Measurements from ENCODE around the gene C22orf23.

Gene C22orf23

GRCh38 chr22:37953437-37954179 is at the start of gene C22orf23, which contains the start of gene POLR2F:
TSS of gene C22orf23 (minus strand) at chr22:37953601. CDS start at chr22:37953149, 452 bp downstream.
TSS of gene POLR2F (plus strand) at chr22:37953699. CDS start at chr22:37953788, 89 bp downstream.
- peaks cover 24% of the 10 kb centered on the region for H3K27me3 ChIP-seq
- H3K9me3 ChIP-seq, result no peaks in the 10 kb centered on the region
- peak within 1 kb of the TSS; percentile 96 for H3K4me2 ChIP-seq
- TF ChIP-seq Cebpa-rat (IDR thresholded peaks at IDR 0.05), result no peak
- peaks cover 31% of the 10 kb centered on the region for H3K36me3 ChIP-seq
- peak within 1 kb of the TSS; percentile 82 for H3K27ac ChIP-seq
- H4K20me1 ChIP-seq, result peaks cover 22% of the 10 kb centered on the region
- H3K4me3 ChIP-seq, result peak within 1 kb of the TSS; percentile 90
- H3K9ac ChIP-seq, result peak within 1 kb of the TSS; percentile 90
- peaks cover 30% of the 10 kb centered on the region for H3K4me1 ChIP-seq

GRCh38 chr22:37999640-38000272 is 46.4 kb upstream of the C22orf23 start:
- Histone ChIP-seq H3K4me2 (peak overlapping the region; percentile 97), H3K9ac (peak overlapping the region; percentile 74)

GRCh38 chr22:37999236-37999635 is 45.8 kb upstream of the C22orf23 start:
- no peaks in the 10 kb centered on the region for H3K36me3 ChIP-seq
- H4K20me1 ChIP-seq, result no peaks in the 10 kb centered on the region
- peak overlapping the region; percentile 88 for H3K27ac ChIP-seq
- H3K9ac ChIP-seq, result peak overlapping the region; percentile 74
- no peak for TF ChIP-seq Cebpa-rat (IDR thresholded peaks at IDR 0.05)
- no peaks in the 10 kb centered on the region for H3K9me3 ChIP-seq
- no peaks in the 10 kb centered on the region for H3K27me3 ChIP-seq
- H3K4me3 ChIP-seq, result peak overlapping the region; percentile 31
- peaks cover 73% of the 10 kb centered on the region for H3K4me1 ChIP-seq
- peak overlapping the region; percentile 97 for H3K4me2 ChIP-seq

More at GRCh38 chr22:37999640-38000272, 46.4 kb upstream of the C22orf23 start:
- no peaks in the 10 kb centered on the region for H4K20me1 ChIP-seq
- no peaks in the 10 kb centered on the region for H3K27me3 ChIP-seq
- peak overlapping the region; percentile 88 for H3K27ac ChIP-seq
- TF ChIP-seq Cebpa-rat (IDR thresholded peaks at IDR 0.05), result no peak
- H3K4me3 ChIP-seq, result peak overlapping the region; percentile 31
- H3K9me3 ChIP-seq, result no peaks in the 10 kb centered on the region
- H3K36me3 ChIP-seq, result no peaks in the 10 kb centered on the region
- H3K4me1 ChIP-seq, result peaks cover 67% of the 10 kb centered on the region

- no peak overlapping the region for H3K4me3 ChIP-seq
- peak overlapping the region; percentile 97 for H3K4me2 ChIP-seq
- no peak for TF ChIP-seq Cebpa-rat (IDR thresholded peaks at IDR 0.05)
- H4K20me1 ChIP-seq, result no peaks in the 10 kb centered on the region
- no peaks in the 10 kb centered on the region for H3K27me3 ChIP-seq
- no peaks in the 10 kb centered on the region for H3K36me3 ChIP-seq
- H3K9me3 ChIP-seq, result no peaks in the 10 kb centered on the region
- H3K4me1 ChIP-seq, result peaks cover 80% of the 10 kb centered on the region
- H3K27ac ChIP-seq, result peak overlapping the region; percentile 88
- peak overlapping the region; percentile 74 for H3K9ac ChIP-seq
Observed at GRCh38 chr22:37998543-37998942, 45.1 kb upstream of the C22orf23 start.

- peaks cover 90% of the 10 kb centered on the region for H3K4me1 ChIP-seq
- H3K27me3 ChIP-seq, result no peaks in the 10 kb centered on the region
- H3K9me3 ChIP-seq, result no peaks in the 10 kb centered on the region
- no peaks in the 10 kb centered on the region for H3K36me3 ChIP-seq
- H3K4me2 ChIP-seq, result peak overlapping the region; percentile 97
- TF ChIP-seq Cebpa-rat (IDR thresholded peaks at IDR 0.05), result no peak
- no peaks in the 10 kb centered on the region for H4K20me1 ChIP-seq
- H3K4me3 ChIP-seq, result peak overlapping the region; percentile 44
- H3K27ac ChIP-seq, result peak overlapping the region; percentile 88
- peak overlapping the region; percentile 74 for H3K9ac ChIP-seq
Observed at GRCh38 chr22:37996515-37997246, 43.3 kb upstream of the C22orf23 start.

- Histone ChIP-seq H3K36me3 (no peaks in the 10 kb centered on the region), H3K9me3 (no peaks in the 10 kb centered on the region), H3K4me1 (peaks cover 86% of the 10 kb centered on the region), H3K4me3 (peak overlapping the region; percentile 44), H4K20me1 (no peaks in the 10 kb centered on the region), H3K27ac (peak overlapping the region; percentile 88), H3K4me2 (peak overlapping the region; percentile 97), H3K27me3 (no peaks in the 10 kb centered on the region), H3K9ac (peak overlapping the region; percentile 74; the same call in 1 of the 2 replicates)
- no peak for TF ChIP-seq Cebpa-rat (IDR thresholded peaks at IDR 0.05)
Observed at GRCh38 chr22:37996079-37996478, 42.7 kb upstream of the C22orf23 start.

GRCh38 chr22:37995460-37995859 is 42.1 kb upstream of the C22orf23 start:
- no peak overlapping the region for H3K4me3 ChIP-seq
- H3K4me2 ChIP-seq, result peak overlapping the region; percentile 97
- no peaks in the 10 kb centered on the region for H3K27me3 ChIP-seq
- peak overlapping the region; percentile 55; the same call in 1 of the 2 replicates for H3K9ac ChIP-seq
- H3K27ac ChIP-seq, result peak overlapping the region; percentile 88
- H4K20me1 ChIP-seq, result no peaks in the 10 kb centered on the region
- TF ChIP-seq Cebpa-rat (IDR thresholded peaks at IDR 0.05), result no peak
- peaks cover 80% of the 10 kb centered on the region for H3K4me1 ChIP-seq
- H3K36me3 ChIP-seq, result no peaks in the 10 kb centered on the region; the same call in 1 of the 2 replicates
- H3K9me3 ChIP-seq, result no peaks in the 10 kb centered on the region

GRCh38 chr22:37994982-37995381 is 41.6 kb upstream of the C22orf23 start:
- Histone ChIP-seq H3K36me3 (no peaks in the 10 kb centered on the region; the same call in 1 of the 2 replicates), H3K9ac (peak overlapping the region; percentile 55; the same call in 1 of the 2 replicates), H3K4me1 (peaks cover 75% of the 10 kb centered on the region), H3K27me3 (no peaks in the 10 kb centered on the region), H3K4me3 (no peak overlapping the region), H4K20me1 (no peaks in the 10 kb centered on the region), H3K9me3 (no peaks in the 10 kb centered on the region), H3K4me2 (peak overlapping the region; percentile 97), H3K27ac (peak overlapping the region; percentile 88; the same call in 1 of the 2 replicates)
- TF ChIP-seq Cebpa-rat (IDR thresholded peaks at IDR 0.05), result no peak

GRCh38 chr22:37994049-37994448 is 40.6 kb upstream of the C22orf23 start:
- H3K9me3 ChIP-seq, result no peaks in the 10 kb centered on the region
- H3K27me3 ChIP-seq, result no peaks in the 10 kb centered on the region
- H3K4me3 ChIP-seq, result no peak overlapping the region
- H3K9ac ChIP-seq, result peak overlapping the region; percentile 16; the same call in 1 of the 2 replicates
- no peaks in the 10 kb centered on the region for H4K20me1 ChIP-seq
- H3K36me3 ChIP-seq, result no peaks in the 10 kb centered on the region; the same call in 1 of the 2 replicates
- peak overlapping the region; percentile 97 for H3K4me2 ChIP-seq
- TF ChIP-seq Cebpa-rat (IDR thresholded peaks at IDR 0.05), result no peak
- peaks cover 66% of the 10 kb centered on the region for H3K4me1 ChIP-seq
- peak overlapping the region; percentile 88 for H3K27ac ChIP-seq
